Uterine smooth muscle cell (primary cell): ENCODE data around the gene OBP2A. TPM values are rescaled to one million over a fixed set of nuclear protein-coding genes. Genes with fewer than 3 reads are reported as not detected.

Source experiments
- total RNA-seq: library from RNA; depleted of rRNA; stranded (reverse); fragments of >200 nt; gene quantifications from 2 replicates; pipeline ENCODE4 v1.2.3, GENCODE V29; 2014

OBP2A gene
- total RNA-seq, result not detected in 2 replicates

GRCh38 chr9:135545646-135546176, at the start of gene OBP2A:
Gene OBP2A, plus strand, starts transcription at chr9:135546126. Its CDS starts 55 bp downstream, at chr9:135546181.

GRCh38 chr9:135500525-135501260, 45.2 kb upstream of the OBP2A start, which contains the start of gene MRPS2:
Gene MRPS2, plus strand, starts transcription at chr9:135500682. Its CDS starts 29 bp downstream, at chr9:135500711.

GRCh38 chr9:135520916-135521607, 24.9 kb upstream of the OBP2A start, which contains the start of gene LCN1:
Gene LCN1, plus strand, starts transcription at chr9:135521440. Its CDS starts 58 bp downstream, at chr9:135521498.

GRCh38 chr9:135561391-135562234, 15.7 kb downstream of the OBP2A start, which contains the start of gene PAEP:
Gene PAEP, plus strand, starts transcription at chr9:135561756.

Other genes starting within 250 kb of the OBP2A start
- gene PPP1R26, start 66.3 kb upstream of the OBP2A start, total RNA-seq, result 20.6 and 22.9 TPM in 2 replicates
- 12.4 and 15.5 TPM in 2 replicates for gene MRPS2, start 45.4 kb upstream of the OBP2A start, total RNA-seq
- 0.12 TPM in 1 of 2 replicates, not detected in the other for gene LCN1, start 24.7 kb upstream of the OBP2A start, total RNA-seq
- not detected in 2 replicates for gene PAEP, start 15.6 kb downstream of the OBP2A start, total RNA-seq
- not detected in 2 replicates for gene GLT6D1, start 93.4 kb downstream of the OBP2A start, total RNA-seq
- gene LCN9, start 117.2 kb downstream of the OBP2A start, total RNA-seq, result not detected in 2 replicates
- gene SOHLH1, start 153.4 kb downstream of the OBP2A start, total RNA-seq, result not detected in 2 replicates
- gene KCNT1, start 156.1 kb downstream of the OBP2A start, total RNA-seq, result not detected in 2 replicates